HUES6 (cell line): ENCODE data around the gene PMEPA1.

Experiments used
- H3K27ac ChIP-seq: 2 replicates; pipeline ENCODE4 v1.7.0; 2013; ENCODE audit warnings: low read depth, mild to moderate bottlenecking, low read length, inconsistent platforms
- H3K27me3 ChIP-seq: 2 replicates; pipeline ENCODE4 v1.6.1; 2013; ENCODE audit warnings: low read length; ENCODE audit not compliant: control insufficient read depth, insufficient read depth
- H3K36me3 ChIP-seq: 2 replicates; pipeline ENCODE4 v1.6.1; 2013; ENCODE audit warnings: low read length; ENCODE audit not compliant: control insufficient read depth, insufficient read depth
- H3K4me1 ChIP-seq: 2 replicates; pipeline ENCODE4 v1.6.1; 2013; ENCODE audit warnings: low read length; ENCODE audit not compliant: control insufficient read depth, insufficient read depth
- H3K4me3 ChIP-seq: 2 replicates; pipeline ENCODE4 v1.5.1; 2013; ENCODE audit warnings: low read depth, low read length
- H3K9ac ChIP-seq: one replicate; pipeline ENCODE4 v1.6.1; 2013; ENCODE audit warnings: mild to moderate bottlenecking, low read length
- H3K9me3 ChIP-seq: 2 replicates; pipeline ENCODE4 v1.6.1; 2013; ENCODE audit warnings: low read depth, low read length; ENCODE audit not compliant: control insufficient read depth, insufficient read depth

The PMEPA1 gene

DNA sequence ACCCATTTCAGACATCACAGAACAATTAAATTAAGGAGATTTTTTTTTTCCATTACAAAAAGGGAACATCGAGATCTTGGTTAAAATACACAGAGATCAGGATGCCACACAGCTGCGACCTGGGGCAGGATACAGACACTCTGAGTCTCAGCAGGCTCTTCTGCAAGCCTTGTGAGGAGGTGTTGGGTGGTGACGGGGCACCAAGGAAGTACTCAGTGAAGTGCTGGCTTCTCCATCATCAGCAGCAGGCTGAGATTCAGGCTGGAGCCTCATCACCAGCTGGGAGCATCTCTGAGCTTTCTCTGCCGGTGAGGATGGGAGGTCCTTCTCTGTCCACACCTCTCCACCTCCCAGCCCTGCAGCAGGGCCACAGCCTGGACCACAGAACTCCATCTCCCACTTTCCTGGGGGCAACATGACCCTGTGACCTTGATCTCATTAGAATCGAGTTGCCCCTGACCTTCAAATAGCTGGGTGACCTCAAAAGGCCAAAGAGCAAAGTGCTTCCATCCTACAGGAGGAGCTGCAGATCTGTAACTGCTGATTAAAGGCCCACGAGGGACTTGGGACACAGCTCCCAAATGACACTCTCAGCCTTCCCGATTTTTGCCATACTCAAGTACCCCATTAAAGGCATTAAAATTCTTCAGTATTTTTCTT, 16.0 kb downstream of the PMEPA1 start:
- Histone ChIP-seq H3K4me3 (no peak overlapping the region), H3K27me3 (no peaks in the 10 kb centered on the region), H3K36me3 (no peaks in the 10 kb centered on the region), H3K4me1 (peaks cover 50% of the 10 kb centered on the region), H3K27ac (no peak overlapping the region), H3K9ac (no peak overlapping the region), H3K9me3 (no peaks in the 10 kb centered on the region)

DNA sequence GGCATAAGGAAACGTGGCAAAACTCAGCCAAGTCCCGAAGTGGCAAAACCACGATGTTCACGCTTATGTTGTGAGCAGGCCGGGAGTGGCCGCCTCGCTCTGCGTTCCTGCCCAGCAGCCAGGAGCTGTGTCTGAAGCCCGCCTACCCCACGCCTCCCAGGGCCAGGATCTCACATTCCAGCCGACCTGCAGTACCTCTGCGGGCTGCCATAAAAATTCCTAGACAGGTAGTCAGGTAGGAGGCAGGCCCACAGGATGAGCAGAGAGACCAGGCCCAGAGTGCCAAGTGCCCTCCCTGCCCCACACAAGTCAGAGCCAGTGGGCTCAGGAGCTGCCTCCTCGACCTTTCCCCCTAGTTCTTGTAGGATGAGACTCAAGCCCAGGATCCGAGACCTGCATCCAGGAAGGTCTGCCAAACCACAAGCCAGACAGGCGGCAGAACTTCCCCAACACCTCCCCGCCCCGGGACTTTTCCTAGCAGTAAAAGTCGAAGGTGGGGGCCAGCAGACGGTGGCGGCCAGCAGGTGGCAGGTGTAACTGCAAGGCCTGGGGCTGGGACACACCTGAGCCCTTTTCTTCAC, 16.7 kb downstream of the PMEPA1 start:
- no peaks in the 10 kb centered on the region for H3K9me3 ChIP-seq
- no peak overlapping the region for H3K4me3 ChIP-seq
- H3K36me3 ChIP-seq, result no peaks in the 10 kb centered on the region
- H3K9ac ChIP-seq, result peak overlapping the region; percentile 16
- no peaks in the 10 kb centered on the region for H3K27me3 ChIP-seq
- peaks cover 48% of the 10 kb centered on the region for H3K4me1 ChIP-seq
- H3K27ac ChIP-seq, result no peak overlapping the region

DNA sequence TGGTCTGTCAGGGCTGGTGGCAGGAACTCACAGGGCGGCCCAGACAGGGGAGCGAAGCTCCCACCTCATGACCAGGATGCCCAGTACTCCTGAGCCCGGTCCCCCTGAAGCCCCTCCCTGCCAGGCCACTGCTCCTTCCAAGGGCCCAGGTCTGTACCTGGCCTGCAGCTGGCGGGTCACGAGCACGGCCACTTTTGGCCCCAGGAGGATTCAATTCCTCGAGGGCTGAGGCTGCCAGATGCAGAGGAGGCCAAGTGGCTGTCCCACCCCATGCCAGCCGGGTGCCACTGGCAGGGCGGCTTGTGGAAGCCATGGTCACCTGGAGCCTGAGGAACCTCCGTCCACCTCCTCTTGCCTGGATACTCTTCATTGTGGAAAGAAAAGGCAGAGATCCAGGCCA, 17.4 kb downstream of the PMEPA1 start:
- H3K27me3 ChIP-seq, result no peaks in the 10 kb centered on the region
- H3K36me3 ChIP-seq, result no peaks in the 10 kb centered on the region
- H3K4me1 ChIP-seq, result peaks cover 48% of the 10 kb centered on the region
- peak overlapping the region; percentile 16 for H3K9ac ChIP-seq
- H3K4me3 ChIP-seq, result no peak overlapping the region
- H3K27ac ChIP-seq, result no peak overlapping the region
- H3K9me3 ChIP-seq, result no peaks in the 10 kb centered on the region

DNA sequence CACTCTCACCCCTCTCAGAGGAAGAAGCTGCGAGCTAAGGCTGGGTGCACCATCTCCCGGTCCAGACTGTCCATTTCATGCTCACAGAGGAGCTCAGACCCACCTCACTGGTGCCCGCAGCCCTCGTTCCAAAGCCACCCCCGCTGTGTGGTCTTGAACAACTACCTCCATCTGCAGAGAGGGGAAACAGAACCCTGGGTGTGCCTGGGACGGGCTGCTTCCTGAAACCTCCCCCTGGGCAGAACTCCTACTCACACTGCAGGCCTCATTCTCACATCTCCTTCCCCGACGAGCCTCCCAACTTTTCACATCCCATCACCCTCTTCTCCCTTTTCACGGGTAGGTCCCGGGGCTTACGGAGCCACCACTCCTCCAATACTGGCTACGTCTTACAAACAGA, 18.1 kb downstream of the PMEPA1 start:
- no peaks in the 10 kb centered on the region for H3K9me3 ChIP-seq
- H3K27me3 ChIP-seq, result no peaks in the 10 kb centered on the region
- H3K36me3 ChIP-seq, result peaks cover 3% of the 10 kb centered on the region; the same call in 1 of the 2 replicates
- no peak overlapping the region for H3K4me3 ChIP-seq
- H3K27ac ChIP-seq, result no peak overlapping the region
- peaks cover 48% of the 10 kb centered on the region for H3K4me1 ChIP-seq
- no peak overlapping the region for H3K9ac ChIP-seq

- H3K27ac ChIP-seq, result no peak overlapping the region
- no peaks in the 10 kb centered on the region for H3K9me3 ChIP-seq
- H3K27me3 ChIP-seq, result no peaks in the 10 kb centered on the region
- H3K4me1 ChIP-seq, result peaks cover 50% of the 10 kb centered on the region
- peaks cover 3% of the 10 kb centered on the region; the same call in 1 of the 2 replicates for H3K36me3 ChIP-seq
- H3K4me3 ChIP-seq, result no peak overlapping the region
- H3K9ac ChIP-seq, result no peak overlapping the region
Observed at GRCh38 chr20:57690525-57690924, 19.3 kb downstream of the PMEPA1 start.

GRCh38 chr20:57689745-57690481, 19.9 kb downstream of the PMEPA1 start:
- Histone ChIP-seq H3K27ac (no peak overlapping the region), H3K9me3 (no peaks in the 10 kb centered on the region), H3K27me3 (no peaks in the 10 kb centered on the region), H3K36me3 (peaks cover 3% of the 10 kb centered on the region; the same call in 1 of the 2 replicates), H3K4me1 (peaks cover 56% of the 10 kb centered on the region), H3K4me3 (no peak overlapping the region), H3K9ac (no peak overlapping the region)

DNA sequence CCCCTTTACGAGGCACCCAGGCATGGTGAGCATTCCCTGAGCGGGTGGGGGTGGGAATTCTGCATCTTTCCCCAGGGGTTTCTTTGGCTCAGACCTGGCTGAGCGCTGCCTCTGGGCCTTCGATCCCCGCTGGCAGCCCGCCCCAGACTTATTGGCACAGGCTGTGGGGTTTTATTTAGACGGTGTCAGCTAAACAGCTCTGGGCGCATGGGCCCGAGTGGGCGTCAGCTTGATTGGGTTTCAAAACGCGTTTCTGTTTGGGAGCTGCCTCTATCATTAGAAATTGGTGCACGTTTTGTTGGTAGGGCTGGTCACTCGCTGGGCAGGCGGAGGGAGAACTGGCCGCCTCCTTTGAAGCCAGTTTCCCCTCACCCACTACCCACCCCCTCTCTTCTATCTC, 21.0 kb downstream of the PMEPA1 start:
- peaks cover 58% of the 10 kb centered on the region for H3K4me1 ChIP-seq
- no peaks in the 10 kb centered on the region for H3K9me3 ChIP-seq
- no peak overlapping the region for H3K9ac ChIP-seq
- no peak overlapping the region for H3K4me3 ChIP-seq
- peaks cover 3% of the 10 kb centered on the region; the same call in 1 of the 2 replicates for H3K36me3 ChIP-seq
- H3K27ac ChIP-seq, result no peak overlapping the region
- H3K27me3 ChIP-seq, result no peaks in the 10 kb centered on the region

GRCh38 chr20:57688295-57688694, 21.5 kb downstream of the PMEPA1 start:
- Histone ChIP-seq H3K9me3 (no peaks in the 10 kb centered on the region), H3K4me1 (peaks cover 58% of the 10 kb centered on the region), H3K36me3 (peaks cover 3% of the 10 kb centered on the region; the same call in 1 of the 2 replicates), H3K27me3 (no peaks in the 10 kb centered on the region), H3K4me3 (no peak overlapping the region), H3K9ac (no peak overlapping the region), H3K27ac (no peak overlapping the region)

DNA sequence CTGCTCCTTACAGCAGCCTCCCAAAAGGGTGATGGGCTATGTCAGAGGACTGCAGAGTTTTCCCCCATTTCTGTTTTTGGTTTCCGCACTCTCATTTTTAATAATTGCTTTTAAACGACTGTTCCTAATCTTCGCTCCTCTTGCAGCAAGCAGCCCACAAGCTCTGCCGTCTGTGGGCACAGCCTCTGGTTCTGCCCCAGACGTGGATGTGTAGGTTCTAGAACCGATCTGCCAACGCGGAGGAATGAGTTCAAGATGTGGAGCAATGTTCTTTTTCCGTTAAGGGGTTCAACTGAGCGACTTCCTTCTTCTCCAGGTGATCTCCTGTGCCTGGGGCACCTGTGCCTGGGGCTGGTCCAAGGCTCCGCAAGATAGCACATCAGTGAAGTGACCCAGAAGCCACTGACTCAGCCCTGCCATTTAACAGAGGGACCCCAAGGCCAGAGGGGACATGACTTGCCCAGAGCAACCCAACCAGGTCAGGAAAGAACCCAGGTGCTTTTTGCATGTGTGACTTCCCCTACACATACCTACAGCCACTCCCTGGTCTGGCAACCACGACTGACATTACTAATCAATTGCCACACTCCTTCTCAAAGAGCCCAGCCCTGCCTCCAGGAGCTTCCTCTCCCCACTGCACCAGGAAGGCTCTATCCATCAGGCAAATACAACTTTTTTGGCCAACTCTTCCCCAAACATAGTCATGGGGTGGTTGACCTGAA, 22.7 kb downstream of the PMEPA1 start:
- no peak overlapping the region for H3K4me3 ChIP-seq
- H3K27me3 ChIP-seq, result no peaks in the 10 kb centered on the region
- H3K9ac ChIP-seq, result no peak overlapping the region
- peaks cover 53% of the 10 kb centered on the region for H3K4me1 ChIP-seq
- peaks cover 3% of the 10 kb centered on the region; the same call in 1 of the 2 replicates for H3K36me3 ChIP-seq
- H3K27ac ChIP-seq, result no peak overlapping the region
- no peaks in the 10 kb centered on the region for H3K9me3 ChIP-seq

- no peak overlapping the region for H3K4me3 ChIP-seq
- no peaks in the 10 kb centered on the region for H3K27me3 ChIP-seq
- H3K27ac ChIP-seq, result no peak overlapping the region
- peaks cover 3% of the 10 kb centered on the region; the same call in 1 of the 2 replicates for H3K36me3 ChIP-seq
- H3K4me1 ChIP-seq, result peaks cover 53% of the 10 kb centered on the region
- H3K9ac ChIP-seq, result no peak overlapping the region
- H3K9me3 ChIP-seq, result no peaks in the 10 kb centered on the region
Observed at GRCh38 chr20:57685146-57685758, 24.6 kb downstream of the PMEPA1 start.
